DMS153 (cell line): ENCODE results near the gene DOK3.
"Not testable (repeated sequence)": the region's sequence is repeated elsewhere in the genome, so short reads cannot be mapped to it uniquely, and the experiment has no call there.

Experiments used
- DNase-seq: peaks from one replicate; lab custom pipeline; 2025; lab: John Stamatoyannopoulos, UW

DOK3 gene

DNA sequence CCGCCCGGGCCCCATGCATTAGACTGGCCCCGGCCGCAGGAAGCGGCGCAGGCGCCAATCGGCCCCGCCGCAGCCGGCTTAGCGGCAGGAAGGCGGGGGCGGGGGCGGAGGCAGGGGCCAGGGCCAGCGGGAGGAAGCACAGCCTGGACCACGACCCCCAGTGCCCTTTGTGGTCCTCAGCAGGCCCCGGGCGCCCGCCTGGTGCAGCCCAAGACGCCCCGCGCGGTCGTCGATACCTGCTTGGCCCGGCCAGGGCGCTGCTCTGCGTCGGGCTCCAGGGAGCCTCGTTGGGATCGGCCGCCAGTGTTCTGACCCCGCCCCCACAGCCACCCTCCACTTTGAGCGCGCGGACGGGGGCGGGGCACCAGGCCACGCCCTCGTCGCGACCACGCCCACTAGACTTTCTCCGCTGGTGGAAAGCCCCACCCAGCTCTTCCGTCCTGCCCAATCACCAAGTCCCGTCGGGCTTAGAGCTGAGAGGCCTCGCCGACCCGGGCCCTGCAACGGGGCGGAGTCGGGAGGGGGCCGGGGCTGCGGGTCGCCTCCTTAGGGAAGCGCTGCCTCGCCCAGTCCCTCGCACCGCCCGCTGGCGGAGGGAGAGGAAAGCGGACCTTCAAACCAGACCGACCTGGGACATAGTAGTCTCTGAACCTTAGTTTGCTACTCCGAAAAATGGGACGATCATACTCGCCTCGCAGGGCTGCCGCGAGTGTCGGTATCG lies 12.2 kb downstream of the DOK3 start, which contains the start of gene PDLIM7:
Gene PDLIM7, minus strand, starts transcription at position 313 of the 721 bp plus-strand sequence. CDS start 1,092 bp downstream, outside the sequence.
- DNase-seq, result peak; percentile 74

DNA sequence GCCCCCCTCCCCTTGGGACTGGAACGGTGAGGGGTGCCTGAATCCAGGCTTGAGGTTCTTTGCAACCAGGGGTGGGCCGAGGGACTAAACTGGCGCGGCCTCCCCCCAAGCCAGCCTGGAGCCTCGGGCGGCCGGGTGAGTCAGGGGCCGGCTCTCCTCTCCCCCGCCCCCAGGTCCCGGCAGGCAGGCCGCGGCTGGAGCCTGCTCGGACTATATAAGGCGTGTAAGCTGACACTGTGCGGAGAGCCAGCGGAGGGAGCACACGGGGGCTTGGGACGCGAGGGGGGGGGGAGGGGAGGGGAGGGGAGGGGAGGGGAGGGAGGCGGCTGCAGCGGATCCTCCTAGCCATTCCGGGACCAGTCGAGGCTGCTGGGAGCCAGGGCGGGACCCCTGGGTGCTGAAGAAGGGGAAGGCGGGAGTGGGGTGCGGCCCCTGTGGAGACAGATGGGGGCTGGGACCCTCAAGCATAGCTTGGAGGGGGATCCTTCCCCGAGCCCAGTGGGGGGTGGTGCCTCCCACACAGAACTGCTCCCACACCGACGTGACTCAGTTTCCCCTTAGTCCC lies 12.8 kb downstream of the DOK3 start:
- DNase-seq, result no peak

DNA sequence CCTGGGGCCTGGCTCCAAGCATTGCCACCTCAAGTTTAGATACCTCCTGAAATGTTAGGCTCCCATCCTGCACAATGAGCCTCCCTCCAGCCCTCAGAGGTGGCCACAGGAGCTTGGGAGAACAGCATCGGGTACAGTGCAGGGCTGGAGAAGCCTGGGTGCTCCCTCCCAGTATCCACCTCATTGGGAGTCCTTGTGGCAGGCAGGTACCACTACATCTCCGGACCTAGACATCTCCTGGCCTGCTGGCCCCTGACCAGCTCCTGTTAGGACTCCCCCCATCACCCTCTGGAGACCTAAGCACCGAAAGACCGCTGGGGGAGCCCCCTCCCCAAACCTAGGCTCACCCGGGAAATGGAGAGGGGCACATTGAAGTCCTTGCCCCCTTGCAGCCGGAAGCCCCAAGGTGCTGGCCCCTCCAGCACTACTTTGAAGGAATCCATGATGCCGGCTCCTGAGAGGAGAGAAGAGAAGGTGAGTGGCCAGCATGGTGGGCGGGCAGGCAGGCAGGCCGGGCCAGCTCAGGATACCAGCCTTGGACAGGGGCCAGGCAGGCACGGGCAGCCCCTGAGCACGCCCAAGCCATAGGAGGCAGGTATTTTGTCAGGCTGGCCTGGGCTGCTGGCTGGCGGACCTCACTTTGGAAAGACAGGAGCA lies 13.4 kb downstream of the DOK3 start:
- DNase-seq, result no peak

DNA sequence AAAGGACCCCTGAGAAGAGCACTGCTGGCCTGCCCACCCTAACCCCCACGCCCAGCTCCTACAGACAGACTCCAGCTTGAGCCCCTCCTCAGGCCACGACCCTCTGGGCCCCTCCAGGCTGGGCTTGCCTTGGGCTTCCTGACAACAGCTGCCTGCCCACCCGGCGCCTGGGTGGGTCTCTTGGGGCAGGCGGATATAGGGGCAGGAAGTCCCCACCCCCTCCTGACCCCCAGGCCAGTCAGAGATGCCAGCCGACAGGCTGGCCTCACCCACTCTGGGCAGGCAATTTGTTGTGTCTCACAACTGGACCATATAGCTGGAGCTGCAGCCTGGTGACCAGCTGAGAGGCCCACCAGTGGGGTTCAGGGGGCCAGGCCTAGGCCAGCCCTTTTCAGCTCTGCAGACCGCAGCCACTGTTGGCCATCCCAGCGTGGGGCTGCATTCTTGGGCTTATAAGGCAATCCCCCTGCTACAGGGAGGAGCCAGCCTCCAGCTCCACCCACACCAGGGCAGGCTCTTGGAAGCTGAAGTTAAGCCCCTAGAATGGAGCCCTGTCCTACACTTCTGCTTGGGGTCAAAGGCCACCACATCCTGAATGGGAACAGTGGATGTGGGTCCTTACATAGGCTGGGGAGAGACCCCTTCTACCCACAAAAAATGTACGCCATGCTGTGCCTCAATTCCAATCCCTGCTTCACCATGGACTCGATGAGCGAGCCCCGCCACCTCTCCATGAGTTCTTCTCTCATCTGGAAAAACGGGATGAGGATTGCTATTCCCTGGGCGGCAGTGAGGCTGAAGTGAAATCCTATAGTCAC lies 14.2 kb downstream of the DOK3 start:
- no peak for DNase-seq

DNA sequence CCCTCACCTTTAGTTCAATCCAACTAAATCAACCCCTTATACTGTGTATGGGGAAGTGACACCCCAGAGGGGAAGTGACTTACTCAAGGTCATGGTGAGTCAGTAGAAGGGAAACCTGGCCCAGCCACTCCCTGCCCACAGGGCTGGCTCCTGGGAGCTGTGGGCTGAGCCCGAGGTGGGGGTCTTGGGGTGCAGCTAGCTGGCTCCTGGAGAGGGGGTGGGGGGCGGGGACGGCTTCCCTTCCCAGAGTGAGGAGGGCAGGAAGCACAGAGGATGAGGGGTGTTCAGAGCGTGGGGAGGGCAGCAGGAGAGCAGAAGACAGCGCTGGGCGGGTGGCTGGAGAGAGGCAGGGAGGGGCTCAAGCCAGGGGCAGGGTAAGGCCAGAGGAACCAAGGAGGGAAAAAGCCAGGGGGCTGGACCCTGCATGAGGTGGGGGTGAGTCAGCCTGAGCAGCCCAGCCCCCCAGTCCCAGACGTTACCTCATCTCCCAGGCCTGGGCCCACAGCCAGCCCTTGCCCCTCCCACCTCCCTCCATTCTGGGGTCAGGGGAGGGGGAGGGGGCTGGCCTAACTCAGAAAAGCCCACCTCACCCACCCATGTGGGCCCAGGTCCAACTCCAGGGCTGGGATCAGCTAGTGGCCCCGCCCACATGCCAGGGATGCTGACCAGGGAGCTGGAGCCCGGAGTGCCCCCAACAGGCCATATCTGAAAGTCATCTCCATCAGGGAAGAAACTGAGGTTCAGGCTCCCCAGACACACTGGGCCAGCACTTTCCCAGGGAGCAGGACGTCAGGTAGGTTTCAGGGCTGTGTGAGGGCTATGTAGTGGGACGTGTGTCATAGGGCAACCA lies 15.1 kb downstream of the DOK3 start:
- DNase-seq, result no peak

DNA sequence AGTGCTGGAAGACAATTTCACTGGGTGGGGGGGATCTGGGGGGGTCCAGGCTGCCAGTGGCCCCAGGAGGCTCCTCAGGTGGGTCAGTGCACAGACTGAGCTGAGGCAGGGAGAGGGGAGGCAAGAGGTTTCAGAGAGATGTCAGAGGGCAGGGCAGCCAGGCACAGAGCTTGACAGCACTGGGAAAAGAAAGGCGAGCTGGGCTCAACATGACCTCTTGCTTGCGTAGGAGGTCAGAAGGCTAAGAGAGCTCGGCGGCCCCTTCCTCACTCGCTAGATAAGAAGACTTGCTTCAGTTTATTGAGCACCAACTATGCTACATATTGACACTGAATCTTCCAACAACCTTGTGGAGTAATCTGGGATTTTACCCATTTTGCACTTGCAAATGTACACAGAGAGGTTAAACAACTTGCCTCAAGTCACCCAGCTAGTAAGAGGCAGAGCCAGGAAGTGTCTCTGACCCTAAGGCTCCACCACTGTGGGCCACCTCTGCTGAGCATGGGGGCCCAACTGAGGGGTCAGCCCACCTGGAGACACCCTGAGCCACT lies 15.8 kb downstream of the DOK3 start:
- no peak for DNase-seq

DNA sequence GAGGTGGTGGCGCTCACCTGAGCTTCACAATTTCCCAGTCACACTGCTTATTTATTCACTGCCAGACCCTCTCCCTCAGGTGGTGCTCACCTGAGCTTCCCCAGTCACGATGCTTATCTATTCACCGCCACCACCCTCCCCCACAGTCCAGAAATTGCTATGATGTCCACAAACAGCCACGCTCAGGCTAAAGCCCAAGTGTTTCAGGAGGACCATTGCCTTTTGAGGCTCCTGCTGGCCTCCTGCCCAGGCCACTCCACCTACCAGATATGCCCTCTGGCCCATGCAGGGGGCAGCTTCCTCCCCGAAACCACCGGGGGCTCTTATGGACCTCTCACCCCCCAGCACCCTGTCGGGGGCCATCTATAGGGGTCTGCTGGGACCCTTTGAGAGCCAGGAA lies 16.8 kb downstream of the DOK3 start:
- no peak for DNase-seq

DNA sequence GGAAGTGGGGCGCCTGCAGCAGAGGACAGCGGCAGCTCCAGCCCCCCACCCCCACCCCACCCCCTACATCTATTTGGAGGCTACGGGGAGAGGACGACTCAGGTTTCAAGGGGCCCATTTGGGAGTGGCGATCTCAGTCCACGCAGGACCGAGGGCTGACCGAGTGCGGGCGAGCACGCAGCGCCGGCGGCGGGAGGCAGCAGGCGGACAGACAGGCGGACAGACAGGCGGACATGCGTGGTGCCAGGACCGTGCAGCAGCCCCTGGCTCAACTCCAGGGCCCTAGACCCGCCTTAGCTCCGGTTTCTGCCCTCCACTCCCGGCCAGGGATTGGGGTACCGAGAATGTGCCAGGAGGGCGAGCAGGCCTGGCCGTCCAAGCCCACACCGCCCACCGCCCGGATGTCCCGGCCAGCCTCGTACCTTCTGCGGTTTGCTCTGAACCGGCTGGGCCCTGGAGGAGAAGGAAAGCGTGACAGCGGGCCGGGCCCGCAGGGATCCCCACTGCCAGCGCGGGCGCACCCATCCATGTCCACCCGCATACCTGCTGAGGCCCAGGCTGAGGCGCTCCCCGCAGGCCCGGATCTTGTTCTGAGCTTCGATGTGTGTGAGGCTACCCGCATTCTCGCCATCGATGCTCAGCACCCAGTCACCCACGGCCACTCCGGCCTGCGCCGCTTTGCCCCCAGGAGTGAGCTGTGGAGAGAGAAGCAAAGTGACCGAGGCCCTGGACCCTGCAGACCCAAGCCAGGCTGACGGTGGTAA lies 17.5 kb downstream of the DOK3 start:
- DNase-seq, result no peak

DNA sequence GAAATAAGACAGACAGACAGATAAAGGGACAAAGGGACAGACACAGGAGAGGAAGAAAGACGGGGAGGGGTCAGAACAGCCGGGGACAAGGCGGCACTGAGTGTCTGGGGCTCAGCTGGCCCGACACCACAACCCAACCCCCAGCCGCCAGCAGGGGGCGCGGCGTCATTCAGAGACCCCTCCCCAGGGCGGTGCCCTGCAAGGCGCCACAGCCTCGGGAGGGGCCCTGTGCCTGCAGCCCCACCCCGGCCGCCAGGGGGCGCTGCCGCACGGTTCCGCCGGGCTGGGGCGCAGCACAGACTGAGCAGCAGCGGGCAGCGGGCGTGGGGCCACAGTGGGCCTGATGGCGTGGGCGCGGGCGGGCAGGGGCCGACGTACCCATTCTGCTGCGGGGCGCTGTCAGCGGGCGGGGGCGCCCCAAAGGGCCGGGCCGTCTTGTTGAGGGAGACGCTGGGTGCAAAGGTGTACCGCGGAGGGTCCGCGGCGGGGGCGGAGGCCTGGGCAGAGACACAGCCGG lies 18.1 kb downstream of the DOK3 start:
- no peak for DNase-seq

DNA sequence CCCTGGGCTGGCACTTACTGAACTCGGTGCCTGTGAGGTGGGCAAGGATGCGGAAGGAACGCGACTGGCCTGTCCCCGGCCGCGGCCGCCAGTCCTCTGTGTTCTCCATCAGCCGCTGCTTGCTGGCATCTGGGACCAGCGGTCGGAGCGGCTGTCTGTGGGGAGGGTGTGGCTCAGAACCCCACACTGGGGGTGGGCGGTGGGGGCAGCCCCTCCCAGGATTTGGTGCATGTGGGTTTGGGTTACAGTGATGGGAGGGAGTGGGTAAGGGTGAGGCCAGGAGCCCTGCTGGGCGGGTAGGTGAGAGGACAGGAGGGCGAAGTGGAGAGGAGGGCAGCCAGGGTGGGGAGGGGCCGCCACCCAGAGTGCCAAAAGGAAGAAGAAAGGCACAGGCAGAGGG lies 18.6 kb downstream of the DOK3 start:
- DNase-seq, result no peak

DNA sequence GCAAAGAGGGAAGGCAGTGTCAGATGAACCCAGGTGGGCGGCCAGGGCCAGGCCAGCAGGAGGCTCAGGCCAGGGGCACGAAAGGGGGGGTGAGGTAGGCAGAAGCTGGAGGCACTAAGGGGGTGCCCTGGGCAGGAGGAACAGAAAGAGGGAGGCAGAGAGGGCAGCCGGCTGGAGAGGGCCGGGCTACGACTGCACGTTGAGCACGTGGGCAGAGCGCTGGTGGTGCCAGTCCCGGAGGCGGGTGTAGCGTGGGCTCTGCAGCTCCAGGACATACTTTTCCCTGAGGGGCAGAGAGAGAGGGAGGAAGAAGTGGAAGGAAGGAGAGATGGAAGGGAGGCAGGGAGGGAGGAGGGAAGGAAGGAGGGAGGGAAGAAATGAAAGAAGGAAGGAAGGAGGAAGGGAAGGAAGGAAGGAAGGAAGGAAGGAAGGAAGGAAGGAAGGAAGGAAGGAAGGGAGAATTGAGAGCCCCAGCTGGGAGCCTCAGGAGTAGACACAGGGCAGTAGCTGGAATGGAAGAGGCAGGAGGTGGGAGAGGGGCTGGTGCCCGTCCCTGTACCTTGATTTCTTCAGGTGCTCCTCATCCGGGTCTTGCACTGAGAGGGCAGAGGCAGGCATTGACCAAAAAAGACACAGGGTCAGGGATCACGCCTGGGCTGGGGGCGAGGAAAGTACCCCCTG lies 19.2 kb downstream of the DOK3 start:
- DNase-seq, result no peak

DNA sequence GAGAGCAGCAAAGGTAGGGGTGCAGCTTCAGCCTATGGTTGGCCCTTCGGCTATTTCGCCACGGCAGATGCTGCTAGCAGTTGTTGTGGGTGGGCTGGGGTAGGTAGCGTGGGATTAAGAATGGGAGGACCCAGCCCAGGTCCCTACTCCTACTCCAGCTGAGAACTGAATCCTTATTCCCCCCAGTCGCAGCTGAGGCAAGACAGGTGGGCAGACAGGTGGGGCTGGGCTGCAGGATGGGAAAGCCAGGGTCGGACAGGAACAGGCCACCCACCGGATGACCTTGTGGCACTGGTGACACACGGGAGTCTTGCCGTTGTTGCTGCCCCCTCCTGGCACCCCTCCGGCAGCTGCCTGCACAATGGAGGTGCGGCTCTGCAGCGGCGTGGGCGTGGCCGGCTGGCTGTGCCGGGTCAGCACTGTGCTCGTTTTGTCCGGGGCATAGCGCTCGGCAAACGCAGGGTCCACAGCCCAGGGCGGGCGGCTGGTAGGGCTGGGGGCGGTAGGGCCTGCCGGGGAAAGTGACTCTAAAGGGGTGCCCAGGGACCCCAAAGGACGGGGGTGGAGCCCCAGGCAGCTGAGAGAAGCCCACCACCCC lies 20.4 kb downstream of the DOK3 start:
- no peak for DNase-seq

DNA sequence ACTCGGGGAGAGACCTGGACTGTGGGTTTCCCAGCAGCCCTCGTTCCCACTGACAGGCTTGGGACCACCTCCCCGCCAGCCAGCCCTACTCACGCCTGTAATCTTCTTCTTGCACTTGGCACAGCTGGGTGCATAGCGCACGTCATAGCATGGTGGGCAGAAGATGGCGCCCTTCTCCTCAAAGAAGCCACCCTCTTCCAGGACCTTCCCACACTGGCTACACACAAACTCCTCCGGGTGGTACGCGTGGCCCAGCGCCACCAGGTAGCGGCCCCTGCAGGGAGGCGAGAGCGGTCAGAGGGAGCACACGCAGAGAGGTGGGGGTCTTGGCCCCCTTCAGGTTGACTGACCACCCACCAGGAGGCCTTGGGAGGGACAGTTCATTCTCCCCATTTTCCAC lies 21.7 kb downstream of the DOK3 start:
- no peak for DNase-seq

DNA sequence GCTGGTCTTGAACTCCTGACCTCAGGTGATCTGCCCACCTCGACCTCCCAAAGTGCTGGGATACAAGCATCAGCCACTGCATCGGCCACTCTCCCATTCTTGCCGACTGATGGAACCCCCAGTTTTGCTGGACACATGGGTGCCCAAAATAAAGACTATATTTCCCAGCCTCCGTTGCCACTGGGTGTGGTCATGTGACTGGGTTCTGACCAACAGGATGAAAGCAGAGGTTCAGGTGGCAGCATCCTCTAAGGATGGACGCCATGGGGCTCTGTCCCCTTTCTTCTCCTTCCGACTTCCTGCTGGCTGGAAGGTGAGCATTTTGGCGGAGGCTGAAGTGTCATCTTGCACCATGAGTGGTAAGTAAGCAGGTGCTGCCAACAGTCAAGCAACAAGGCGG lies 22.5 kb downstream of the DOK3 start:
- DNase-seq, result no peak

DNA sequence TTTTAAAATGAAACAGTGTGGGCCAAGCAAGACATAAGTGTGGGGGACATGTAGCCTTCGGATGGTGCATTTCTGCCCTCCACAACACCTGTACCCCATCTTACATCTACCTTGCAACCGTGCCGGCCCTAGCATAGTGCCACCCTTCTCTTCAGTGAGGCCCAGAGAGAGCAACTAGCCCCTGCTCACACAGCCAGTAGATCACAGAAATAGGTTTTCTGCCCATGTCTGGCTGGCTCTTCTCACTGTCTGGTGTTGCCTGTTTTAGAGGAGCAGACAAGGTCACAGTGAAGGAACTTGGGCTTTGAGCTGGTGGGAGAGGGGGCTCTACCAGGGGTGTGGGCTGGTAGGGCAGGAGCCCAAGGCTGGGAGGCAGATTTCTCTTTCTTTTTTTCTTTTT lies 23.4 kb downstream of the DOK3 start:
- no peak for DNase-seq

DNA sequence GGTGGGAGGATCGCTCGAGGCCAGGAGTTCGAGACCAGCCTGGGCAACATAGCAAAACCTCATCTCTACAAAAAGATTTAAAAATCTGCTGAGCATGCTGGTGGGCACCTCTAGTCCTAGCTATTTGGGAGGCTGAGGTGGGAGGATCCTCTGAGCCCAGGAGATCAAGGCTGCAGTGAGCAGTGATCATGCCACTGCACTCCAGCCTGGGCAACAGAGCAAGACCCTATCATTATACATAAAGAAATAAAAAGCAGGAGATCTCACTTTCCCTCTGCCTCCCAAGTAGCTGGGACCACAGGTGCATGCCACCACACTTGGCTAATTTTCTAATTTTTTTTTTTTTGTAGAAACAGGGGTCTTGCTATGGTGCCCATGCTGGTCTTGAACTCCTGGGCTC lies 23.9 kb downstream of the DOK3 start:
- DNase-seq, result not testable (repeated sequence)

DNA sequence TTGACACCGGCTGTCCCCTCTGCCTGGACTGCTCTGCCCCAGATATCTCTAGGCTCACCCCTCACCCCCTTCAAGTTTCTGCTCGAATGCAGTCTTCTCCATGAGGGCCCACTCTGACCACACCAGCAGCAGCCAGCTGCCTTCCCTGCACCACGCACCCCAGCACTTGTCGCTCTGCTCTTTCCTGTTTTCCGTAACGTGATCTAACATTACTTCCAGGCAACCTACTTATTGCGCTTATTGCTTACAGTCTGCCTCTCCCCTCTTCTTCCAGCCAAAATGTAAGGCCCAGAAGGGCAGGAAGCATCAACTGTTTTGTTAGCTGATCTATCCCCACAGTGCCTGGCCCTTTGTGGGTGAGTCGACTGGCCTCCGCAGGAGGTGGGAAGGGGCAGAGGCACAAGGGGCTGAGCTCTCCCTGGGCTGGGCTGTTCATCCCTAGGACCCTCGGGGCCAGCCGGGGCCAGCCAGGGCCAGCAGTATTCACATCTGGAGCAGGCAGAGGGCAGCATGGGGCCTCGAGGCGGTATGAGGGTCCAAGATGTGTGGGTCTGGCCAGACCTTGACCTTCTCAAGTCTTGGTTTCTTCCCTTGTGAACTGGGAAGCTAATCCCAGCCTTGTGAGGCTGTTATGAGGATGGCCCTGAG lies 24.6 kb downstream of the DOK3 start:
- no peak for DNase-seq

DNA sequence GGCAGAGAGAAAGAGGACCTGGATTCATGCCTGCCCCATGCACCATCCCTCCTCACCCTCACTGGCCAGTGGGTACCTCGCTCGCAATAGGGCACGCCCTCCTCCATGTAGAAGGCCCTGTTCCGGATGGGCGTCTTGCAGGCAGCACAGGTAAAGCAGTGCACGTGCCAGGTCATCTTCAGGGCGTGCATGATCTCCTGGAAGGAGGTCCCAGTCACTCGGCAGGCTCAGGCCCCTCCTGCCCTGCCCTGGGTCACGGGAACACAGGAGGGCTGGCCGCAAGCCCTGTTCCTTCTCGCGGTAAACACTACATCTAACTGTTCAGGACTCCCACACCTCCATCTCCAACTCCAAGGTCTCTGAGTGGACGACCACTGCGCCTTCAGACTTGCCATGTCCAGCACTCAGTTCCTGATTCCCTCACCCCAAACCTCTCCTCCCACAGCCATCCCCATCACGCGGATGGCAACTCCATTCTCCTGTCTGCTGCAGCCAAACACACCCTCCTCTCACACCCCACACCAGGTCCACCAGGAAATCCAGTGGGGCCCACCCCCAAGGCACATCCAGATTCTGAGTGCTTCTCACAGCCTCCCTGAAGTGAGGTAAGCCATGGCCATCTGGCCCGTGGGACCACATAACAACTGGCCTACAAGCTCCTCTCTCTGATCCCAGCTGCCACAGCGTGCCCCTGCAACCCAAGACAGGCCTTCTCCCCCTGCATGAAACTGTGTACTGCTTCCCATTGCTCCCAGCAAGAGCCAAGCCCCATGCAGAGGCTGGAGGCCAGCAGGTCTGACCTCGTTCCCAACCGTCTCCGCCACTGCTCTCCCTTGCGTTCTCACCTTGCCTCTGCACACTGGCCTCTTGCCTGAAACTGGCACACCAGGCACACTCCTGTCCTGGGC lies 25.4 kb downstream of the DOK3 start:
- DNase-seq, result no peak
